OCI-LY1 (cell line): ENCODE results near the gene ANKRD10.

Source experiments
- CTCF ChIP-seq: fragments of 200-600 bp; sonication (generic), shearing (Covaris generic); IDR thresholded peaks from 2 replicates; pipeline ENCODE4 v1.5.1; 2017; ENCODE audit warnings: mild to moderate bottlenecking, antibody characterized with exemption, low read length, moderate library complexity, mixed read lengths
- EZH2 ChIP-seq: fragments of 200-600 bp; sonication (generic), shearing (Covaris generic); IDR thresholded peaks from 2 replicates; pipeline ENCODE4 v1.8.0; 2017; ENCODE audit warnings: borderline replicate concordance, mixed run types, mild to moderate bottlenecking, antibody characterized with exemption, low read length, moderate library complexity, mixed read lengths

- TF ChIP-seq CTCF = no peak
- no peak for TF ChIP-seq EZH2
These were observed 4.6 kb downstream of the ANKRD10 start for GRCh38 chr13:110910013-110910890.
